ENCODE data around the gene GAD1.

- TF ChIP-seq POLR2A (IDR thresholded peaks at IDR 0.05): no peak
- TF ChIP-seq, protein P1, sequence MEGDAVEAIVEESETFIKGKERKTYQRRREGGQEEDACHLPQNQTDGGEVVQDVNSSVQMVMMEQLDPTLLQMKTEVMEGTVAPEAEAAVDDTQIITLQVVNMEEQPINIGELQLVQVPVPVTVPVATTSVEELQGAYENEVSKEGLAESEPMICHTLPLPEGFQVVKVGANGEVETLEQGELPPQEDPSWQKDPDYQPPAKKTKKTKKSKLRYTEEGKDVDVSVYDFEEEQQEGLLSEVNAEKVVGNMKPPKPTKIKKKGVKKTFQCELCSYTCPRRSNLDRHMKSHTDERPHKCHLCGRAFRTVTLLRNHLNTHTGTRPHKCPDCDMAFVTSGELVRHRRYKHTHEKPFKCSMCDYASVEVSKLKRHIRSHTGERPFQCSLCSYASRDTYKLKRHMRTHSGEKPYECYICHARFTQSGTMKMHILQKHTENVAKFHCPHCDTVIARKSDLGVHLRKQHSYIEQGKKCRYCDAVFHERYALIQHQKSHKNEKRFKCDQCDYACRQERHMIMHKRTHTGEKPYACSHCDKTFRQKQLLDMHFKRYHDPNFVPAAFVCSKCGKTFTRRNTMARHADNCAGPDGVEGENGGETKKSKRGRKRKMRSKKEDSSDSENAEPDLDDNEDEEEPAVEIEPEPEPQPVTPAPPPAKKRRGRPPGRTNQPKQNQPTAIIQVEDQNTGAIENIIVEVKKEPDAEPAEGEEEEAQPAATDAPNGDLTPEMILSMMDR (IDR thresholded peaks at IDR 0.05): no peak
These were observed 61.8 kb downstream of the GAD1 start for GRCh38 chr2:170878505-170878904.
